Uterus (tissue), 2 donors: ENCODE results near the gene ZCCHC10.

Experiments
- POLR2A ChIP-seq, 2 donors: fragments of 450-650 bp; IDR thresholded peaks; one replicate each; pipeline ENCODE4 v1.6.1; 2016; ENCODE audit warnings: antibody characterized with exemption in 2 of 2, mild to moderate bottlenecking in 1 of 2, moderate library complexity in 1 of 2
- TF ChIP-seq, protein P1 (sequence below), 4 experiments: fragments of 200-600 bp in 2 of 4; fragments of 450-650 bp in 2 of 4; sonication (generic) in 2 of 4; IDR thresholded peaks; one replicate each; pipeline ENCODE4 v1.5.1; 2016 to 2019; ENCODE audit warnings: antibody characterized with exemption in 4 of 4, mild to moderate bottlenecking in 2 of 4, moderate library complexity in 1 of 4

DNA sequence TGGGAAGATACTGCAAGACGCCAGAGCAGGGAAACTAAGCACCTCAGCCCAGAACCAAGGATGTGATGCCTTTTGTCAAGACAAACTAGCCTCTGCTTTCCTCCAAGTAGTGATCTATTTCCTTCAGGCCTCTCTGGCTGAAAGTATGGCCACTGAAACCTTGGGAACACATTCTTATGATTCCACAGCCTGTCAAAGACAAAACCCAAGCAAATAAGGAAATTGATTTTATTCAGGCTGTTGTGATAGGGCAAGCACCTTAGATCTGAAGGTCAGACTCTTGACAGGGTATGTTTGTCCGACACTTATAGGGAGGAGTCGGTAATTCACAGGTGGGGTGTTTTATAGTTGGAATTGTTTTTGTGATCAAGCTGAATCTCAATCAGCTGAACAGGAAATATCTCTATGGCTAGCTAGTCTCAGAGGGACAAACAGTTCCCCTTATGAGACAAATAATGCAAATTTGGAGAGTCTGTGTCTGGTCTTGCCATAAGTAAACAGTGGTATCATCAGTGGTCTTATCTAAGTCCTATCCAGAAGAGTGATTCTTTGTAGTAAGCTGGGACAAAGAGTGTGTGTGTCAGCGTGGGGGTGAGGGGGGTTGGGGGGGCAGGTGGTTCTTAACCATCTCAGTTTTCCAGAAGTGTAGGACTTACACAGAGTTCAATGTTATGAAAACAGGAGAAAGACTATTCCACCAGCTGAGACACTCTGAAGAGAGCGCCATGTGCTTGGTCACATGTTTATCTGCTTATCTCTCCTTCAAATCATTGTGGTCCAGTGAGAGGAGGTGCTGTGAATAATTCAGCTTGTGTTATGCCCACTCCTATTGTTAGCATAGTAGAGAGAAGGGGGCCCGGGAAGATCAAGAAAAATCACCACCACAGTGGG is 6.7 kb upstream of the ZCCHC10 start:
- TF ChIP-seq, protein P1, sequence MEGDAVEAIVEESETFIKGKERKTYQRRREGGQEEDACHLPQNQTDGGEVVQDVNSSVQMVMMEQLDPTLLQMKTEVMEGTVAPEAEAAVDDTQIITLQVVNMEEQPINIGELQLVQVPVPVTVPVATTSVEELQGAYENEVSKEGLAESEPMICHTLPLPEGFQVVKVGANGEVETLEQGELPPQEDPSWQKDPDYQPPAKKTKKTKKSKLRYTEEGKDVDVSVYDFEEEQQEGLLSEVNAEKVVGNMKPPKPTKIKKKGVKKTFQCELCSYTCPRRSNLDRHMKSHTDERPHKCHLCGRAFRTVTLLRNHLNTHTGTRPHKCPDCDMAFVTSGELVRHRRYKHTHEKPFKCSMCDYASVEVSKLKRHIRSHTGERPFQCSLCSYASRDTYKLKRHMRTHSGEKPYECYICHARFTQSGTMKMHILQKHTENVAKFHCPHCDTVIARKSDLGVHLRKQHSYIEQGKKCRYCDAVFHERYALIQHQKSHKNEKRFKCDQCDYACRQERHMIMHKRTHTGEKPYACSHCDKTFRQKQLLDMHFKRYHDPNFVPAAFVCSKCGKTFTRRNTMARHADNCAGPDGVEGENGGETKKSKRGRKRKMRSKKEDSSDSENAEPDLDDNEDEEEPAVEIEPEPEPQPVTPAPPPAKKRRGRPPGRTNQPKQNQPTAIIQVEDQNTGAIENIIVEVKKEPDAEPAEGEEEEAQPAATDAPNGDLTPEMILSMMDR (IDR thresholded peaks at IDR 0.05) = no peak
- TF ChIP-seq POLR2A (IDR thresholded peaks at IDR 0.05) = no peak
